H1 (cell line): ENCODE measurements around the gene GNRHR. TPM values are rescaled to one million over a fixed set of nuclear protein-coding genes. Genes with fewer than 3 reads are reported as not detected.

Source experiments
- ATF2 ChIP-seq: IDR thresholded peaks from 2 replicates; pipeline ENCODE4 v1.6.1; 2012; ENCODE audit warnings: low read length, inconsistent platforms
- CHD7 ChIP-seq: fragments of 300-600 bp; sonication (generic); IDR thresholded peaks from 2 replicates; pipeline ENCODE4 v1.7.1; 2012; ENCODE audit warnings: low read length, moderate library complexity, mild to moderate bottlenecking, inconsistent platforms; ENCODE audit not compliant: insufficient replicate concordance
- TBP ChIP-seq: IDR thresholded peaks from 2 replicates; pipeline ENCODE4 v1.6.1; 2011; ENCODE audit warnings: low read depth, low read length, improper control_type of control experiment
- ZNF274 ChIP-seq: IDR thresholded peaks from 2 replicates; pipeline ENCODE4 v1.7.0; 2012; ENCODE audit warnings: low read length, borderline replicate concordance; ENCODE audit errors: extremely low read depth
- polyA plus RNA-seq, 7 experiments: library from polyadenylated mRNA; depleted of rRNA in 3 of 7; stranded (reverse) in 5 of 7; unstranded in 2 of 7; fragments of >200 nt in 5 of 7; fragments of 200-250 nt in 2 of 7; gene quantifications; 1 replicate in 5 of 7; 2 replicates in 1 of 7; 4 replicates in 1 of 7; pipeline versions ENCODE4 v1.2.1 to v1.2.3, GENCODE V29; 2011 to 2013; ENCODE audit warnings: missing spikeins in 2 of 7, mixed read lengths in 2 of 7
- total RNA-seq: library from RNA; stranded (reverse); fragmentation: NEBNext Ultra II Directional; extraction: Animal tissue kit (Norgen Biotek cat#: 25700); gene quantifications from 2 replicates; pipeline ENCODE4 v1.2.1, GENCODE V29; 2021

The GNRHR gene
- total and polyA plus RNA-seq, 2 of the 8 experiments (the other 6 are each of a cell fraction or from before 2014, with no cell fraction given) = not detected

- no peak for TF ChIP-seq CHD7
- TF ChIP-seq ATF2 = no peak
- TF ChIP-seq ZNF274 = no peak
- no peak for TF ChIP-seq TBP
These were observed 36.5 kb upstream of the GNRHR start (continued) for GRCh38 chr4:67790721-67791120.
